Measurements from ENCODE around the gene CMBL.
"Not testable (repeated sequence)": the region's sequence is repeated elsewhere in the genome, so short reads cannot be mapped to it uniquely, and the experiment has no call there.

Gene CMBL

DNA sequence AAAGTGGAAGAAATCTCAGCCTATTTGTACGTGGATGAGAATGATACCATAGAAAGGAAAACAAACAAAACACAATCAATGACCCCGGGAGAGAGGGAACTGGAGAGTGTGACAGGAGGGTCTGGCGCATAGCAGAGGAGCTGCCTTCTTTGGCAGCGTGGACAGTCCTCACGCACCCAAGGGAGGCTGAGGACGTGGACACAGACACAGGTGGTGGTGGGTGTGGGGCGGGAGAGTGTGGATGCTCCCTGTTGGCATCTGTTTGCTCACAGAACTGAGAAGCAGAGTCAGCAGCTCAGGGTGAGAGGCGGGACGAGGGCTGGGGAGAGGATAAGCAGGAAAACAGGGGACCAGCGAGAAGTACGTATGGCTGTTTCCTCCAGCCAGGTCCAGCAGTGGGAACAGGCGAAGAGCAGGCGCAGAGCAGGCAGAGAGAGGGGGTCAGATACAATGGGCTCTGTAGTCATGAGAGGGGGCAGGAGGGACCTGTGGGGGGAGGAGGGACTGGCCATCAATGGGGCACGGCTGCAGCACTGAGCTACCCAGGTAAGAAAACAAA lies 10.0 kb downstream of the CMBL start:
- H3K4me1 ChIP-seq (ENCODE audit: control insufficient read depth, insufficient read depth, low read length): no peaks in the 10 kb centered on the region
- H3K9ac ChIP-seq (ENCODE audit: low read length): no peak overlapping the region
- H3K27ac ChIP-seq (ENCODE audit: low read depth, low read length): no peak overlapping the region
- no peaks in the 10 kb centered on the region for H3K27me3 ChIP-seq (ENCODE audit: control insufficient read depth, insufficient read depth, low read length)
- no peaks in the 10 kb centered on the region for H3K36me3 ChIP-seq (ENCODE audit: control insufficient read depth, insufficient read depth, low read length)
- no peak overlapping the region for H3K4me3 ChIP-seq (ENCODE audit: low read length)

DNA sequence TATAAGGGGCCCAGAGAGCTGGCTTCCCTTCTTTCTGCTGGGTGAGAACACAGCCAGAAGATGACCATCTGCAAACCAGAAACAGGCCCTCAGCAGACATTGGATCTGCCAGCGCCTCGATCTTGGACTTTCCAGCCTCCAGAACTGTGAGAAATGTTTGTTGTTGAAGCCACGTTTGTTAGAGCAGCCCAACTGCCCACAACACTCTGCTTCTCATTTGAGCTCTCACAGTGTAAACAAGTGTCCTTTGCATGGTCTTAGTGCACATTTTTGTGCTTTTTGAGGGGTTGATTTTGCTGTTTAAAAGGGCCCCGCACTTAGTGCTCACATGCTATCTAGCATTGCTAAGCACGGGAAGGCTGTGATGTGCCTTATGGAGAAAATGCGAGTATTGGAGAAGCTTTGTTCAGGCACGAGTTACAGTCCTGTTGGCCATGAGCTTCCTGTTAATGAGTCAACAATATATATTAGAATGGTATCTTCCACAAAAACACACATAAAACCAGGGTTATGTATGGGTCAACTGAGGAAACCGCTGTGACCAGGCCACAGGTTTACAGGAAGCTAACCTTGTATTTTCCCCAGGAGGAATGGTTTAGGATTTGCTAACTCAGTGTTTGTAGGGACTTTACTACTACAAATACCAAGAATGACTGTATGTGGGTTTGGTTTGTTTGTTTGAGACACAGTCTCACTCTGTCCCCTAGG lies 11.9 kb downstream of the CMBL start:
- Histone ChIP-seq H3K4me3 (ENCODE audit: low read length) (no peak overlapping the region), H3K27ac (ENCODE audit: low read depth, low read length) (no peak overlapping the region), H3K9ac (ENCODE audit: low read length) (no peak overlapping the region), H3K27me3 (ENCODE audit: control insufficient read depth, insufficient read depth, low read length) (no peaks in the 10 kb centered on the region), H3K36me3 (ENCODE audit: control insufficient read depth, insufficient read depth, low read length) (no peaks in the 10 kb centered on the region), H3K4me1 (ENCODE audit: control insufficient read depth, insufficient read depth, low read length) (no peaks in the 10 kb centered on the region)

GRCh38 chr5:10293907-10294662 lies 13.6 kb downstream of the CMBL start:
- Histone ChIP-seq H3K9ac (ENCODE audit: low read length) (no peak overlapping the region), H3K4me1 (ENCODE audit: control insufficient read depth, insufficient read depth, low read length) (no peaks in the 10 kb centered on the region), H3K27me3 (ENCODE audit: control insufficient read depth, insufficient read depth, low read length) (no peaks in the 10 kb centered on the region), H3K36me3 (ENCODE audit: control insufficient read depth, insufficient read depth, low read length) (peaks cover 5% of the 10 kb centered on the region), H3K27ac (ENCODE audit: low read depth, low read length) (no peak overlapping the region), H3K4me3 (ENCODE audit: low read length) (no peak overlapping the region)

GRCh38 chr5:10291692-10292339 lies 15.9 kb downstream of the CMBL start:
- Histone ChIP-seq H3K27ac (ENCODE audit: low read depth, low read length) (no peak overlapping the region), H3K36me3 (ENCODE audit: control insufficient read depth, insufficient read depth, low read length) (peaks cover 5% of the 10 kb centered on the region), H3K27me3 (ENCODE audit: control insufficient read depth, insufficient read depth, low read length) (no peaks in the 10 kb centered on the region), H3K4me3 (ENCODE audit: low read length) (no peak overlapping the region), H3K9ac (ENCODE audit: low read length) (no peak overlapping the region), H3K4me1 (ENCODE audit: control insufficient read depth, insufficient read depth, low read length) (no peaks in the 10 kb centered on the region)

DNA sequence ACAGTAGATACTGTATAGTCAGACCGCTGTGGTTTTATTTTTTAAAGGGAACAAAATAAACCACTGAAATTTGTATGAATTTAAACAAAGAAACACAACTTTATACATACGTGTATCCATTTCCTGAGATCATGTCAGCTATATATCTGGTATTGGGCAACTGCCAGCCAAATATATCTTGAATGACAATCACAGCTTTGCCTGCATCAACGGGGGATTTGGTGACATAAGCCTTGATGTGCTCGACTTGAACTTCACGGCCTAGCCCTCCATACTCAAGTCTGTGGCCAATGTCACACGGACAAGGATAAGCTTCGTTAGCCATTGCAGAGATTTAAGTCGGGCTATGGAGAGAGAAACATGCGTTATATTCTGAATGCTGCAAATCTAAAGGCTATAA lies 17.3 kb downstream of the CMBL start:
- Histone ChIP-seq H3K27ac (ENCODE audit: low read depth, low read length) (no peak overlapping the region), H3K4me1 (ENCODE audit: control insufficient read depth, insufficient read depth, low read length) (no peaks in the 10 kb centered on the region), H3K4me3 (ENCODE audit: low read length) (no peak overlapping the region), H3K9ac (ENCODE audit: low read length) (no peak overlapping the region), H3K36me3 (ENCODE audit: control insufficient read depth, insufficient read depth, low read length) (peaks cover 5% of the 10 kb centered on the region), H3K27me3 (ENCODE audit: control insufficient read depth, insufficient read depth, low read length) (no peaks in the 10 kb centered on the region)

DNA sequence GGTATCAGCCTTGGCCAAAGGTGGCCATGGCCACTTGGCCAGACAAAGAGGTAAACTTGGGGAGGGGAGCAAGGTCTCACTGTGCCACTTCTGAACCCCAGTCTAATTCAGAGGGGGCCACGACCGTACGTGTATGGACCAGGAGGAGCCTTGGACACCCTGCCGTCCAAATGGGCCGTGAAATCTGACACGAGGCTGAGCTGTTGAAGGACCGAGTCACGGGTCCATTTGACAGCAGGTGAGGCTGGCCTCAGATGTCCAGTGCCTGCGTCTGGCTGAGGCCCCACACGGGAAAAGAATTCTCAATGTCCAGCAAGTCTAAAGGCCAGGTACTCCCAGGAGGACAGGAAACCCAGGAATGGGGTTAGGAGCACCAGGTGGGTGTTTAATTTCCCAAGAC lies 17.7 kb downstream of the CMBL start:
- Histone ChIP-seq H3K4me3 (ENCODE audit: low read length) (no peak overlapping the region), H3K27ac (ENCODE audit: low read depth, low read length) (no peak overlapping the region), H3K36me3 (ENCODE audit: control insufficient read depth, insufficient read depth, low read length) (peaks cover 5% of the 10 kb centered on the region), H3K27me3 (ENCODE audit: control insufficient read depth, insufficient read depth, low read length) (no peaks in the 10 kb centered on the region), H3K4me1 (ENCODE audit: control insufficient read depth, insufficient read depth, low read length) (no peaks in the 10 kb centered on the region), H3K9ac (ENCODE audit: low read length) (no peak overlapping the region)

- Histone ChIP-seq H3K4me1 (ENCODE audit: control insufficient read depth, insufficient read depth, low read length) (no peaks in the 10 kb centered on the region), H3K4me3 (ENCODE audit: low read length) (no peak overlapping the region), H3K36me3 (ENCODE audit: control insufficient read depth, insufficient read depth, low read length) (peaks cover 5% of the 10 kb centered on the region), H3K27me3 (ENCODE audit: control insufficient read depth, insufficient read depth, low read length) (no peaks in the 10 kb centered on the region), H3K9ac (ENCODE audit: low read length) (no peak overlapping the region), H3K27ac (ENCODE audit: low read depth, low read length) (no peak overlapping the region)
Measured at GRCh38 chr5:10289353-10289752, 18.3 kb downstream of the CMBL start.

- Histone ChIP-seq H3K9ac (ENCODE audit: low read length) (no peak overlapping the region), H3K36me3 (ENCODE audit: control insufficient read depth, insufficient read depth, low read length) (peaks cover 5% of the 10 kb centered on the region), H3K4me3 (ENCODE audit: low read length) (no peak overlapping the region), H3K27ac (ENCODE audit: low read depth, low read length) (no peak overlapping the region), H3K4me1 (ENCODE audit: control insufficient read depth, insufficient read depth, low read length) (no peaks in the 10 kb centered on the region), H3K27me3 (ENCODE audit: control insufficient read depth, insufficient read depth, low read length) (no peaks in the 10 kb centered on the region)
Measured at GRCh38 chr5:10288592-10289219, 19.0 kb downstream of the CMBL start.

DNA sequence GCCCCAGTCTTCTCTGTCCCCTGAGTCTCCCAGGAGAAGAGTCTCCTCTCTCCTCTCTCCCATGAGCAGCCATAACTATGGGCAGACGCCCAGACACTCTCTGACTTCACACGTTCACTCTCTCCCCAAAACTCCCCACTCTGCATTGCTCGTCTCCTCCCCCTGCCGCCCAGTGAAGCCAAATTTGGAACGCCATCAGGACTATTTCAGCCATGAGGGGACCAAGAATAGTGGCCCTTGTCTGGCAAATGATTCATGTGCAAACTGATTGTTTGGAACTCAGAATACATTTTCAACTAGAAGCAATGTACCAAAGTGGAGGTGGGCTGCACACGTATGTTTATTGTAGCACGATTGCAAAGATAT lies 20.9 kb downstream of the CMBL start:
- peaks cover 5% of the 10 kb centered on the region for H3K36me3 ChIP-seq (ENCODE audit: control insufficient read depth, insufficient read depth, low read length)
- H3K4me1 ChIP-seq (ENCODE audit: control insufficient read depth, insufficient read depth, low read length): no peaks in the 10 kb centered on the region
- H3K27ac ChIP-seq (ENCODE audit: low read depth, low read length): no peak overlapping the region
- H3K9ac ChIP-seq (ENCODE audit: low read length): no peak overlapping the region
- H3K27me3 ChIP-seq (ENCODE audit: control insufficient read depth, insufficient read depth, low read length): no peaks in the 10 kb centered on the region
- H3K4me3 ChIP-seq (ENCODE audit: low read length): no peak overlapping the region

GRCh38 chr5:10286162-10286861 lies 21.4 kb downstream of the CMBL start:
- Histone ChIP-seq H3K27me3 (ENCODE audit: control insufficient read depth, insufficient read depth, low read length) (no peaks in the 10 kb centered on the region), H3K27ac (ENCODE audit: low read depth, low read length) (no peak overlapping the region), H3K4me1 (ENCODE audit: control insufficient read depth, insufficient read depth, low read length) (no peaks in the 10 kb centered on the region), H3K36me3 (ENCODE audit: control insufficient read depth, insufficient read depth, low read length) (peaks cover 5% of the 10 kb centered on the region), H3K4me3 (ENCODE audit: low read length) (no peak overlapping the region), H3K9ac (ENCODE audit: low read length) (no peak overlapping the region)

DNA sequence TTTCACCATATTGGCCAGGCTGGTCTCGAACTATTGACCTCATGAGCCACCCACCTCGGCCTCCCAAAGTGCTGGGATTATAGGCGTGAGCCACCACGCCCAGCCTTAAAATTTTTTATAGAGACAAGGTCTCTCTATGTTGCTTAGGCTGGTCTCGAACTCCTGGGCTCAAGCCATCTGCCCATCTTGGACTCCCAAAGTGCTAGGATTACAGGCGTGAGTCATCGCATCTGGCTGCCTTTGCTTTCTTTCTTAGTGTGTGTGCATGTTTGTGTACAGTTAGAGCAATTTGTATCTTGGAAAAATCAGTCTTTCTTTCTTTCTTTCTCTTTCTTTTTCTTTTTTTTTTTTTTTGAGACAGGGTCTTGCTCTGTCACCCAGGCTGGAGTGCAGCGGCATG lies 22.3 kb downstream of the CMBL start:
- not testable (repeated sequence) for H3K36me3 ChIP-seq (ENCODE audit: control insufficient read depth, insufficient read depth, low read length); H3K27me3 ChIP-seq (ENCODE audit: control insufficient read depth, insufficient read depth, low read length); H3K4me1 ChIP-seq (ENCODE audit: control insufficient read depth, insufficient read depth, low read length); H3K9ac ChIP-seq (ENCODE audit: low read length); H3K27ac ChIP-seq (ENCODE audit: low read depth, low read length); H3K4me3 ChIP-seq (ENCODE audit: low read length)

All from rectal smooth muscle tissue (tissue), 1 donor.